Measurements from ENCODE around the gene CCDC9.

Gene CCDC9

GRCh38 chr19:47272448-47273312 is 16.4 kb downstream of the CCDC9 start:
- ATAC-seq (ENCODE audit: insufficient read depth, low read depth) (no peak), DNase-seq (no peak)
- Histone ChIP-seq H3K4me3 (ENCODE audit: low read depth in 1 of 2, low read length in 2 of 2) (peak overlapping the region; percentile 53 to 78; a peak in 3 of 4 replicates), H3K4me1 (ENCODE audit: insufficient read depth, low read length) (peaks cover 25% of the 10 kb centered on the region), H3K27ac (ENCODE audit: low read length) (peak overlapping the region; percentile 98), H3K36me3 (ENCODE audit: insufficient read depth, low read length) (peaks cover 12% of the 10 kb centered on the region; the same call in 1 of the 2 replicates), H3K79me2 (ENCODE audit: insufficient read depth, low read length) (peaks cover 3% of the 10 kb centered on the region; the same call in 1 of the 2 replicates), H3K4me2 (ENCODE audit: insufficient read depth, low read length) (peak overlapping the region; percentile 89), H4K20me1 (ENCODE audit: insufficient read depth, low read length) (peaks cover 15% of the 10 kb centered on the region), H2AFZ (ENCODE audit: low read depth, low read length) (peak overlapping the region; percentile 86), H3K9me3 (ENCODE audit: insufficient read depth, low read length, severe bottlenecking) (no peaks in the 10 kb centered on the region), H3K27me3 (ENCODE audit: insufficient read depth, low read length, poor library complexity) (no peaks in the 10 kb centered on the region), H3K9ac (ENCODE audit: low read depth, low read length) (peak overlapping the region; percentile 91)
- TF ChIP-seq EZH2 (IDR thresholded peaks at IDR 0.05; ENCODE audit: borderline replicate concordance, low read depth, low read length, severe bottlenecking): no peak

- Histone ChIP-seq H3K36me3 (ENCODE audit: insufficient read depth, low read length) (peaks cover 12% of the 10 kb centered on the region; the same call in 1 of the 2 replicates), H2AFZ (ENCODE audit: low read depth, low read length) (peak overlapping the region; percentile 86), H3K9ac (ENCODE audit: low read depth, low read length) (peak overlapping the region; percentile 91), H3K9me3 (ENCODE audit: insufficient read depth, low read length, severe bottlenecking) (no peaks in the 10 kb centered on the region), H3K4me2 (ENCODE audit: insufficient read depth, low read length) (peak overlapping the region; percentile 89), H3K27me3 (ENCODE audit: insufficient read depth, low read length, poor library complexity) (no peaks in the 10 kb centered on the region), H4K20me1 (ENCODE audit: insufficient read depth, low read length) (peaks cover 15% of the 10 kb centered on the region), H3K4me3 (ENCODE audit: low read depth in 1 of 2, low read length in 2 of 2) (peak overlapping the region; percentile 53 to 78), H3K27ac (ENCODE audit: low read length) (peak overlapping the region; percentile 98), H3K4me1 (ENCODE audit: insufficient read depth, low read length) (peaks cover 25% of the 10 kb centered on the region), H3K79me2 (ENCODE audit: insufficient read depth, low read length) (peaks cover 3% of the 10 kb centered on the region; the same call in 1 of the 2 replicates)
- no peak for TF ChIP-seq EZH2 (IDR thresholded peaks at IDR 0.05; ENCODE audit: borderline replicate concordance, low read depth, low read length, severe bottlenecking)
- TF ChIP-seq CTCF (IDR thresholded peaks at IDR 0.05; ENCODE audit: borderline replicate concordance, extremely low read depth, low read length, poor library complexity, severe bottlenecking): no peak
- peak; percentile 80 for ATAC-seq (ENCODE audit: insufficient read depth, low read depth)
- DNase-seq: peak; percentile 93
Observed at GRCh38 chr19:47273313-47274070, 17.2 kb downstream of the CCDC9 start.

- peak; percentile 97 for DNase-seq
Observed at GRCh38 chr19:47274071-47274890, 18.0 kb downstream of the CCDC9 start, which contains the start of gene INAFM1. INAFM1 (plus strand) TSS chr19:47274885; CDS start chr19:47274920, 35 bp downstream.

More at GRCh38 chr19:47274071-47274890, 18.0 kb downstream of the CCDC9 start, which contains the start of gene INAFM1:
- H3K79me2 ChIP-seq (ENCODE audit: insufficient read depth, low read length): peaks cover 3% of the 10 kb centered on the region; the same call in 1 of the 2 replicates
- no peak for TF ChIP-seq CTCF (IDR thresholded peaks at IDR 0.05; ENCODE audit: borderline replicate concordance, extremely low read depth, low read length, poor library complexity, severe bottlenecking)
- no peak for TF ChIP-seq EZH2 (IDR thresholded peaks at IDR 0.05; ENCODE audit: borderline replicate concordance, low read depth, low read length, severe bottlenecking)
- H4K20me1 ChIP-seq (ENCODE audit: insufficient read depth, low read length): peaks cover 15% of the 10 kb centered on the region
- H3K27me3 ChIP-seq (ENCODE audit: insufficient read depth, low read length, poor library complexity): no peaks in the 10 kb centered on the region
- peak within 1 kb of the TSS; percentile 91 for H3K9ac ChIP-seq (ENCODE audit: low read depth, low read length)
- H2AFZ ChIP-seq (ENCODE audit: low read depth, low read length): peak within 1 kb of the TSS; percentile 86
- no peaks in the 10 kb centered on the region for H3K9me3 ChIP-seq (ENCODE audit: insufficient read depth, low read length, severe bottlenecking)
- H3K4me3 ChIP-seq (ENCODE audit: low read depth in 1 of 2, low read length in 2 of 2): peak within 1 kb of the TSS; percentile 53 to 78
- ATAC-seq (ENCODE audit: insufficient read depth, low read depth): peak; percentile 66
- peaks cover 25% of the 10 kb centered on the region for H3K4me1 ChIP-seq (ENCODE audit: insufficient read depth, low read length)
- peak within 1 kb of the TSS; percentile 89 for H3K4me2 ChIP-seq (ENCODE audit: insufficient read depth, low read length)
- H3K27ac ChIP-seq (ENCODE audit: low read length): peak within 1 kb of the TSS; percentile 98
- H3K36me3 ChIP-seq (ENCODE audit: insufficient read depth, low read length): peaks cover 12% of the 10 kb centered on the region; the same call in 1 of the 2 replicates

All from DND-41 (cell line).